ENCODE results near the gene RMDN2.

GRCh38 chr2:37920570-37920969 lies 4.5 kb upstream of the RMDN2 start:
- TF ChIP-seq CTCF (IDR thresholded peaks at IDR 0.05) (no peak), POLR2A (IDR thresholded peaks at IDR 0.05) (no peak)
